ENCODE results near the gene AHI1. TPM values are rescaled to one million over a fixed set of nuclear protein-coding genes. Genes with fewer than 3 reads are reported as not detected.
A peak's percentile ranks its signal among the peaks of the same experiment; 100 is the strongest.

AHI1 gene
- total and polyA plus RNA-seq, 10 of the 15 experiments (the other 5 are each of a cell fraction or from before 2014, with no cell fraction given), result 3.2 to 9.5 (median 4.6) TPM

GRCh38 chr6:135329851-135330803 lies 167.4 kb downstream of the AHI1 start (continued):
- TF ChIP-seq CBX5 (IDR thresholded peaks at IDR 0.05; ENCODE audit: low read depth) (peak; percentile 35; the same call in 1 of the 2 replicates), ZSCAN29 (IDR thresholded peaks at IDR 0.05) (no peak), FOXM1 (IDR thresholded peaks at IDR 0.05; ENCODE audit: low read depth, low read length) (peak; percentile 68), PBX3 (IDR thresholded peaks at IDR 0.05; ENCODE audit: insufficient replicate concordance, low read depth, low read length) (peak; percentile 22), IKZF1 (conservative IDR thresholded peaks at IDR 0.05) (peak; percentile 68), RAD51 (IDR thresholded peaks at IDR 0.05) (no peak), ATF7 (IDR thresholded peaks at IDR 0.05; ENCODE audit: low read depth) (peak; percentile 32; the same call in 1 of the 2 replicates), RAD21 (IDR thresholded peaks at IDR 0.05; ENCODE audit: insufficient read depth, low read depth, low read length) (peak; percentile 48), POLR2A (IDR thresholded peaks at IDR 0.05; ENCODE audit: low read depth, low read length) (no peak), POU2F2 (IDR thresholded peaks at IDR 0.05; ENCODE audit: borderline replicate concordance, low read depth, low read length) (peak; percentile 60; the same call in 1 of the 3 replicates), ZNF274 (IDR thresholded peaks at IDR 0.05; ENCODE audit: insufficient read depth, insufficient read length) (no peak), SMARCA5 (IDR thresholded peaks at IDR 0.05) (no peak; the same call in 1 of the 2 replicates), CREB1 (IDR thresholded peaks at IDR 0.05; ENCODE audit: low read depth) (peak; percentile 60; the same call in 1 of the 2 replicates), GATAD2B (conservative IDR thresholded peaks at IDR 0.05; ENCODE audit: low read depth) (peak; percentile 21; the same call in 1 of the 2 replicates), RB1 (IDR thresholded peaks at IDR 0.05; ENCODE audit: borderline replicate concordance) (no peak), PAX5 (IDR thresholded peaks at IDR 0.05; ENCODE audit: borderline replicate concordance, low read depth, low read length) (peak; percentile 93), KDM1A (IDR thresholded peaks at IDR 0.05; ENCODE audit: borderline replicate concordance) (no peak), NBN (IDR thresholded peaks at IDR 0.05) (0 out of 2 replicates have a peak, but pooled peaks have one; percentile 39), ZNF384 (IDR thresholded peaks at IDR 0.05; ENCODE audit: borderline replicate concordance, low read depth, low read length) (no peak), CREM (IDR thresholded peaks at IDR 0.05; ENCODE audit: low read depth) (peak; percentile 81)
- TF ChIP-seq, protein P1, sequence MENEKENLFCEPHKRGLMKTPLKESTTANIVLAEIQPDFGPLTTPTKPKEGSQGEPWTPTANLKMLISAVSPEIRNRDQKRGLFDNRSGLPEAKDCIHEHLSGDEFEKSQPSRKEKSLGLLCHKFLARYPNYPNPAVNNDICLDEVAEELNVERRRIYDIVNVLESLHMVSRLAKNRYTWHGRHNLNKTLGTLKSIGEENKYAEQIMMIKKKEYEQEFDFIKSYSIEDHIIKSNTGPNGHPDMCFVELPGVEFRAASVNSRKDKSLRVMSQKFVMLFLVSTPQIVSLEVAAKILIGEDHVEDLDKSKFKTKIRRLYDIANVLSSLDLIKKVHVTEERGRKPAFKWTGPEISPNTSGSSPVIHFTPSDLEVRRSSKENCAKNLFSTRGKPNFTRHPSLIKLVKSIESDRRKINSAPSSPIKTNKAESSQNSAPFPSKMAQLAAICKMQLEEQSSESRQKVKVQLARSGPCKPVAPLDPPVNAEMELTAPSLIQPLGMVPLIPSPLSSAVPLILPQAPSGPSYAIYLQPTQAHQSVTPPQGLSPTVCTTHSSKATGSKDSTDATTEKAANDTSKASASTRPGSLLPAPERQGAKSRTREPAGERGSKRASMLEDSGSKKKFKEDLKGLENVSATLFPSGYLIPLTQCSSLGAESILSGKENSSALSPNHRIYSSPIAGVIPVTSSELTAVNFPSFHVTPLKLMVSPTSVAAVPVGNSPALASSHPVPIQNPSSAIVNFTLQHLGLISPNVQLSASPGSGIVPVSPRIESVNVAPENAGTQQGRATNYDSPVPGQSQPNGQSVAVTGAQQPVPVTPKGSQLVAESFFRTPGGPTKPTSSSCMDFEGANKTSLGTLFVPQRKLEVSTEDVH (IDR thresholded peaks at IDR 0.05; ENCODE audit: low read depth, partially characterized antibody), result no peak
- TF ChIP-seq, protein P2, sequence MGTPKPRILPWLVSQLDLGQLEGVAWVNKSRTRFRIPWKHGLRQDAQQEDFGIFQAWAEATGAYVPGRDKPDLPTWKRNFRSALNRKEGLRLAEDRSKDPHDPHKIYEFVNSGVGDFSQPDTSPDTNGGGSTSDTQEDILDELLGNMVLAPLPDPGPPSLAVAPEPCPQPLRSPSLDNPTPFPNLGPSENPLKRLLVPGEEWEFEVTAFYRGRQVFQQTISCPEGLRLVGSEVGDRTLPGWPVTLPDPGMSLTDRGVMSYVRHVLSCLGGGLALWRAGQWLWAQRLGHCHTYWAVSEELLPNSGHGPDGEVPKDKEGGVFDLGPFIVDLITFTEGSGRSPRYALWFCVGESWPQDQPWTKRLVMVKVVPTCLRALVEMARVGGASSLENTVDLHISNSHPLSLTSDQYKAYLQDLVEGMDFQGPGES (IDR thresholded peaks at IDR 0.05), result no peak
- TF ChIP-seq, protein P3, sequence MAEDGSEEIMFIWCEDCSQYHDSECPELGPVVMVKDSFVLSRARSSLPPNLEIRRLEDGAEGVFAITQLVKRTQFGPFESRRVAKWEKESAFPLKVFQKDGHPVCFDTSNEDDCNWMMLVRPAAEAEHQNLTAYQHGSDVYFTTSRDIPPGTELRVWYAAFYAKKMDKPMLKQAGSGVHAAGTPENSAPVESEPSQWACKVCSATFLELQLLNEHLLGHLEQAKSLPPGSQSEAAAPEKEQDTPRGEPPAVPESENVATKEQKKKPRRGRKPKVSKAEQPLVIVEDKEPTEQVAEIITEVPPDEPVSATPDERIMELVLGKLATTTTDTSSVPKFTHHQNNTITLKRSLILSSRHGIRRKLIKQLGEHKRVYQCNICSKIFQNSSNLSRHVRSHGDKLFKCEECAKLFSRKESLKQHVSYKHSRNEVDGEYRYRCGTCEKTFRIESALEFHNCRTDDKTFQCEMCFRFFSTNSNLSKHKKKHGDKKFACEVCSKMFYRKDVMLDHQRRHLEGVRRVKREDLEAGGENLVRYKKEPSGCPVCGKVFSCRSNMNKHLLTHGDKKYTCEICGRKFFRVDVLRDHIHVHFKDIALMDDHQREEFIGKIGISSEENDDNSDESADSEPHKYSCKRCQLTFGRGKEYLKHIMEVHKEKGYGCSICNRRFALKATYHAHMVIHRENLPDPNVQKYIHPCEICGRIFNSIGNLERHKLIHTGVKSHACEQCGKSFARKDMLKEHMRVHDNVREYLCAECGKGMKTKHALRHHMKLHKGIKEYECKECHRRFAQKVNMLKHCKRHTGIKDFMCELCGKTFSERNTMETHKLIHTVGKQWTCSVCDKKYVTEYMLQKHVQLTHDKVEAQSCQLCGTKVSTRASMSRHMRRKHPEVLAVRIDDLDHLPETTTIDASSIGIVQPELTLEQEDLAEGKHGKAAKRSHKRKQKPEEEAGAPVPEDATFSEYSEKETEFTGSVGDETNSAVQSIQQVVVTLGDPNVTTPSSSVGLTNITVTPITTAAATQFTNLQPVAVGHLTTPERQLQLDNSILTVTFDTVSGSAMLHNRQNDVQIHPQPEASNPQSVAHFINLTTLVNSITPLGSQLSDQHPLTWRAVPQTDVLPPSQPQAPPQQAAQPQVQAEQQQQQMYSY (CRISPR knock-in tag; IDR thresholded peaks at IDR 0.05), result no peak

Measured in GM12878 (cell line).